GM21619 (cell line): Measurements from ENCODE around the gene KEAP1.
"Not testable (repeated sequence)": the region's sequence is repeated elsewhere in the genome, so short reads cannot be mapped to it uniquely, and the experiment has no call there.

Experiments
- ATAC-seq: cut with Tn5 transposase; IDR thresholded peaks from one replicate; pipeline ENCODE4 v1.9.1; 2021; ENCODE audit not compliant: unreplicated experiment

The KEAP1 gene

DNA sequence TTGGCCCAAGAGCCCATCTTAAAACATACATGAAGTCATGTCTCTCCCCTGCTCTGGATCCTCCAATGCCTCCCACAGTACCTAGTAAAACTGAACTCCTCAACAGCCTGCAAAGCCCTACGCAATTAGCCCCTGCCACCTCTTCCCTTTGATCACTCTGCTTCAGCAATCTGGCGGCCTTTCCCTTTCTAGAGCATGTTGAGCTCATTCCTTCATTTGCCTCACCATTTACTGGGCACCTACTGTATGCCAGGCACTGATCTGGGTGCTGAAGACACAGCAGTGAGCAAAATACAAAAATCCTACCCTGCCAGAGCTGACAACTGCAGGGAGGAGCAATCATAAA, 2.9 kb downstream of the KEAP1 start:
- ATAC-seq = no peak

DNA sequence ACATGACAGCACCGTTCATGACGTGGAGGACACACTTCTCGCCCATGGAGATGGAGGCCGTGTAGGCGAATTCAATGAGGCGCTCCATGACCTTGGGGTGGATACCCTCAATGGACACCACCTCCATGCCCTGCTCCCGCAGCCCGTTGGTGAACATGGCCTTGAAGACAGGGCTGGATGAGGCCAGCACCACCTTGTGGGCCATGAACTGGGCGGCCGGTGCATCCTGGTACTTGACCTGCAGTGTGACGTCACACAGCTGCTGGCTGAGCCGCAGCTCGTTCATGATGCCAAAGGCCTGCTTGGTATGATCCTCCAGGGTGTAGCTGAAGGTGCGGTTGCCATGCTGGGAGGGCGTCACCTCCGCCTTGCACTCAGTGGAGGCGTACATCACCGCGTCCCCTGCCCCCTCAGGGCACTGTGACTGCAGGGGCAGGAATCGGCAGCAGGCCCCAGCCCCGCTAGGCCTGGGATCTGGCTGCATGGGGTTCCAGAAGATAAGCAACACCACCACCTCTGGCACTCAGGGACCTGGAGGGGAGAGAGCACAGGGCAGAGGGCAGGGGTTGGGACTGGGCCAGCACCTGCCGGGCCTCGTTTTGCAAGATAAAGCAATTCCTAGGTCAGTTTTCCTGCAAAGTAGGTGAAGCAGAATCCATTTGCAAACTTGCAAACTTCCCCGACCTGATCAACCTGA, 3.5 kb downstream of the KEAP1 start:
- ATAC-seq = no peak

DNA sequence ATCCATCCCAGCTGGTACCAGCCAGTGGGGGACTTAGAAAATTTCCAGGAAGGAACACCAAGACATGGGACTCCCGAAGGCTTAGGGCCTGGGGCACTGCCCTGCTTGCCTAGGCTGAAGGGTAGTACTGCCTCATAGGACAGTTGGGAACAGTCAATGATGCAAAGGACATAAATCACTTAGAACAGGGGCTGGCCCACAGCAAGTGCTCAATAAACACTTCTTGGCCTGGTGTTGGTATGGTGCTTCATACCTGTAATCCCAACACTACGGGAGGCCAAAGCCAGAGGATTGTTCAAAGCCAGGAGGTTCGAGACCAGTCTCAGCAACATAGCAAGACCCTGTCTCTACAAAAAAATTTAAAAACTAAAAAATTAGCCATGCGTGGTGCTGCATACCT, 5.8 kb downstream of the KEAP1 start:
- no peak for ATAC-seq

DNA sequence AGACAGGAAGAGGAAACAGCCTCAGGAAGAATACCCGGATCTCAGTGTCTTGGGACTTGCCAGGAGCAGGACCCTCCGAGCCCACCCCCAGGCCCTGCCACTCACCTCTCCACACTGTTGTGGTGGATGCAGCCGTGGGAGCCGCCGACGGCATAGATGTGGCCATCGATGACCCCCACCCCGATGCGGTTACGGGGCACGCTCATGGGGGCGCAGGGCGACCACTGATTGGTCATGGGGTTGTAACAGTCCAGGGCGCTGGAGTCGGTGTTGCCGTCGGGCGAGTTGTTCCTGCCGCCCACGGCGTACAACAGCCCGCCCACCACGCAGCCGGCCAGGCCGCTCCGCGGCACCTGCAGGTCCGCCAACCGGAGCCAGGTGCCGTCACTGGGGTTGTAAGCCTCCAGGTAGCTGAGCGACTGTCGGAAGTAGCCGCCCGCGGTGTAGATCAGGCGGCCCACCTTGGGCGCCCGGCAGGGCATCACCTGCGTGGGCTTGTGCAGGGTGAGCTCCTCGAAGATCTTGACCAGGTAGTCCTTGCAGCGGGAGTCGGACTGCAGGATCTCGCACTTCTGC, 11.6 kb downstream of the KEAP1 start:
- ATAC-seq = no peak

DNA sequence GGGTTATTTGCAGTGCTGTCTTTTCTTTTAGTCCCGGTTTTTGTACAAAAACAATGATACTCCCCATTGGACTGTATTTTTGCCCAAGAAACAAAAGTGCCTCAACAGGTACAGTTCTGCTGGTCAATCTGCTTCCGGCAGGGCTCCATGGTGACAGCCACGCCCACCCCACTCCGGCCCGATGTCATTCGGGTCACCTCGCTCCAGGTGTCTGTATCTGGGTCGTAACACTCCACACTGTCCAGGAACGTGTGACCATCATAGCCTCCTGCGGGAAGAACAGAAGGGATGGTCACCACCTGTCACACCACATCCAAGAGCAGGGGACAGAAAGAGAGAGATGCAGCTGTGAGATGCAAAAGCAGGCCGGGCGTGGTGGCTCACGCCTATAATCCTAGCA, 16.6 kb downstream of the KEAP1 start:
- ATAC-seq = no peak

DNA sequence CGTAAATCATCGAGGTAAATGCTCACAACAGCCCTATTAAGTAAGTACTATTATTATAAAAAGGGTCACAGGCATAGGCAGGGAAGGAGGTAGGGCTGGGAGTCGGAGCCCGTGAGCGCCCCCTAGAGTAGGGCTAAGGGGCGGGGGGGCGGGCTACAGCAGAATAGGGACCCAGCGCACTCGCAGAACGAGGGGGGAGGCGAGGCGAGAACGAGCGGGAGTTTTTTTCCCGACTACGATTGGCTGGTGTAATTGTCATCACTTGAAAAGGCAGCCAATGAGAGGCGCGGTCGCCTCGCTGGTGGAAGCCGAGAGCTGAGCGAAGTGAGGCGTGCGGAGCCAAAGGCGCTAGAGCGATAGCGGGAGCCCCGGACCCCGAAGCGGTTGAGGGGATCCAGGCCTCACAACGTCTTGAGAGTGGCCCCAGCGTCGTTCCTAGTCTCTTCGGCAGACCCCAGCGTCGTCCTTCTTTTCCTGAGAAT, 24.2 kb downstream of the KEAP1 start:
- ATAC-seq = no peak

DNA sequence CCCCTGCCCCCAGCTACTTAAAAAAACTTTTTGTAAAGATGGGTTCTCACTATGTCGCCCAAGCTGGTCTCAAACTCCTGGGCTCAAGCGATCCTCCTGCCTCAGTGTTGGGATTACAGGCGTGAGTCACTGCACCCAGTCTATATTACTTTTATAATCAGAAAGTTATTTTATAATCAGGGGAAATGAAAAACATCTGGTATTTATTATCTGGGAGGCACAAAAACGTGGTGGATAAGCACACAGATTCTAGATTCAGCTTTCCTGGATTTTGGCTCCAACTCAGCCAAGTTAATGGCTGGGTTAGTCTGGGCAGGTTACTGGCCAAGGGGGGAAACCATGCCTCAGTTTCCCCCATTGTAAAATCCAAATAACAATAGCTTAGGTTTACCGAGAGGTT, 24.7 kb downstream of the KEAP1 start:
- ATAC-seq = no peak

DNA sequence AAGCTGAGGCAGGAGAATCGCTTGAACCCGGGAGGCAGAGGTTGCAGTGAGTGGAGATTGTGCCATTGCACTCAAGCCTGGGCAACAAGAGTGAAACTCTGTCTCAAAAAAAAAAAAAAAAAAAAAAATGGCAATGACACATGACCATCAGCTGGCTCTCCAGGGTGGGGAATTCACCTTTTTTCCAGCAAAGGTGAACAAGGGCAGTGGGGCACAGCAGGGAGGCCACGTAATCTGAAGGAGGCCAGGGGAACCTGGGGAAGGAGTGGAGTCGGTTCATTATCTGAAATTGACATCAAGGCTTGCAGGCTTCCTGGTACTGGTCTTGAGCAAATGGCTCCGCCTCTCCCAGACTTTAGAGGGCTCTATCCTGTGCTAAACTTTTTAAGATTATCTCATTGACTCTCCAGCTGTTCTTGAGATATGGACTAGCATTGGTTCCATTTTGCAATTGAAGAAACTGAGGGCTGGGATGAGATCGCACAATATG, 28.1 kb downstream of the KEAP1 start:
- no peak for ATAC-seq

DNA sequence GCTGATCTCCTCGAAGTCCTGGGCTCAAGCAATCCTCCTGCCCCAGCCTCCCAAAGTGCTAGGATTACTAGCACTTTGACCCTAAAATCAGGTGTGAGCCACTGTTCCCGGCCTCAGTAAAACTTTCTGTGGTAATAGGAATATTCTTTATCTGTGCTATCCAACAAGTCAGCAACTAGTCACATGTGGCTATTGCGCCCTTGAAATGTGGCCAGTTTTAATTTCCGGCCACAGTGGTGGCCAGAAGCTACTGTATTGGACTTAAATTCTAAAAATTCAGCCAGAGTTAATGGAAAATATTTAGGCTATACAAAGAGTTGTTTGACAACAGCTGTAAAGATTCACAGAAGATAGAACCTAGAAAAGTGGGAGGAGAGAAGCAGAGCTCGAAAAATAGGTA, 30.0 kb downstream of the KEAP1 start:
- ATAC-seq = no peak

DNA sequence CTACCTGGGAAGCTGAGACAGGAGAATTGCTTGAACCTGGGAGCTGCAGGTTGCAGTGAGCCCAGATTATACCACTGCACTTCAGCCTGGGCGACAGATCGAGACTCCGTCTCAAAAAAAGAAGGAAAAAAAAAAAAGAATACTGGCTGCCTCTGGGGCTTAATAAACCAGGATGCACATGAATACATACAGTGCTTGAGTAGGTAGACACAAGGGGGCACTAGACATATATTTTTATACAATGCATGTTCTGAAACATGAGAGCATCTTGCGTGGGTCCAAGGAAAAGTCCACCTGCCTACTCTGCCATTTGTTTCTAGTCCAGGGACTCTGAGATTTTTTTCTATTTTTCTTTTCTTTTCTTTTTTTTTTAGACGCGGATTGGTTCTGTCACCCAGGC, 31.2 kb downstream of the KEAP1 start:
- ATAC-seq = no peak

DNA sequence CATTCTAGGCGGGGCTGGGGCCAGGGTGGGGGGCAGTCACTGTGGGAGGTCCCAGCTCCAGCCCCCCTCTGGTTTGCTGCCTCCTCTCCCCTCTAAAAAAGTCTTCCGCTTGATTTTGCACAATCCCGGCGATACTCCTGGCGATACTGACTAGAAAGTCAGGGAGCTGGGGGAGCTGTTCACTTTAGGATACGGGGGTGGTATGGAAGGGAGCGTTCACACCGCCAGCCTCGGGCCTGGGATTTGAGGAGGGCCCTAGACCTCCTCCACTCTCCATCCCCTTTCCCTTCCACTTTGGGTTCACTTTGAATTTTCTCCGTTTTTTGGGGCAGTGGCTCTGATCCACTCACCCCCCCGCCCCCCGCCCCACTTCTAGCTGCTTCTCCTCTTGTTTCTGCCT, 35.0 kb downstream of the KEAP1 start:
- no peak for ATAC-seq

DNA sequence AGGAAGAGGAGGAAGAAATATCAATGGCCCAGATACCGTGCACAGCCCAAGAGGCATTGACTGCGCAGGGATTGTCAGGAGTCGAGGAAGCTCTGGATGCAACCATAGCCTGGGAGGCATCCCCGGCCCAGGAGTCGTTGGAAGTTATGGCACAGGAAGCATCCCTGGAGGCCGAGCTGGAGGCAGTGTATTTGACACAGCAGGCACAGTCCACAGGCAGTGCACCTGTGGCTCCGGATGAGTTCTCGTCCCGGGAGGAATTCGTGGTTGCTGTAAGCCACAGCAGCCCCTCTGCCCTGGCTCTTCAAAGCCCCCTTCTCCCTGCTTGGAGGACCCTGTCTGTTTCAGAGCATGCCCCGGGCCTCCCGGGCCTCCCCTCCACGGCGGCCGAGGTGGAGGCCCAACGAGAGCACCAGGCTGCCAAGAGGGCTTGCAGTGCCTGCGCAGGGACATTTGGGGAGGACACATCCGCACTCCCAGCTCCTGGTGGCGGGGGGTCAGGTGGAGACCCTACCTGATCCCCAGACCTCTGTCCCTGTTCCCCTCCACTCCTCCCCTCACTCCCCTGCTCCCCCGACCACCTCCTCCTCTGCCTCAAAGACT, 36.0 kb downstream of the KEAP1 start:
- ATAC-seq = no peak

DNA sequence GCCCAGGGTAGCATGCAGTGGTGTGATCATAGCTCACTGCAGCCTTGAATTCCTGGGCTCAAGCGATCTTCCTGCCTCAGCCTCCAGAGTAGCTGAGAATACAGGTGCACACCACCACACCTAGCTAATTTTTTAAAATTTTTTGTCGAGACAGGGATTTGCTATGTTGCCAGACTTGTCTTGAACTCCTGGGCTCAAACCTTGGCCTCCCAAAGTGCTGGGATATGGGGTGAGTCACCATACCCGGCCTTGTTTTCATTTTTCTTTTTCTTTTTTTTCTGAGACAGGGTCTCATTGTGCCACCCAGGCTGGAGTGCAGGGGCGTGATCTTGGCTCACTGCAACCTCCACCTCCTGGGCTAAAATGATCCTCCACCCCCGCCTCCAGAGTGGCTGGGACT, 38.7 kb downstream of the KEAP1 start:
- no peak for ATAC-seq

DNA sequence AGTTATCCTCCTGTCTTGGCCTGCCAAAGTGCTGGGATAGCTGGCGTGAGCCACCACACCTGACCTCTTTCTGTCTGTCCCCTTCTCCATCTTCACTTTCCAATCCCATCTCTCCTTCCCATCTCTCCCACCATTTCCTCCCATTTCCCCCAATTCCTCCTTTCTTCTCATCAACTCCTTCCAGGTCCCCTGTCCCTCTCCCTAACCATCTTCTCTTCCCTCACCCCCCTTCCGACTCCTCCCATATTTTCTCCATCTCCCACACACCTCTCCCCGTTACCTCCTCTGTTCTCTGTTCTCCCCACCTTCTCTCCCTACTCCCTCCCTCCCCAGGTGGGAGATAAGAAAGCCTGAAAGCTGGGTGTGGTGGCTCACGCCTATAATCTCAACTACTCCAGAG, 40.6 kb downstream of the KEAP1 start:
- no peak for ATAC-seq

DNA sequence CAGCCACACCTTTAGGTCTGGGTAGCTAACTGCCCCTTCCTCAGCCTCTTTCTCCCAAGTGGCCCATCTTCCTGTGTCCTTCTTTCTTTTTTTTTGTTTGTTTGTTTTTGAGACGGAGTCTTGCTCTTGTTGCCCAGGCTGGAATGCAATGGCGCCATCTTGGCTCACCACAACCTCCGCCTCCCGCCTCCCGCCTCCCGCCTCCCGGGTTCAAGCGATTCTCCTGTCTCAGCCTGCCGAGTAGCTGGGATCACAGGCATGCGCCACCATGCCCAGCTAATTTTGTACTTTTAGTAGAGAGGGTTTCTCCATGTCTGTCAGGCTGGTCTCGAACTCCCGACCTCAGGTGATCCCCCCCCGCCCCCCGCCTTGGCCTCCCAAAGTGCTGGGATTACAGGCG, 41.1 kb downstream of the KEAP1 start:
- not testable (repeated sequence) for ATAC-seq

DNA sequence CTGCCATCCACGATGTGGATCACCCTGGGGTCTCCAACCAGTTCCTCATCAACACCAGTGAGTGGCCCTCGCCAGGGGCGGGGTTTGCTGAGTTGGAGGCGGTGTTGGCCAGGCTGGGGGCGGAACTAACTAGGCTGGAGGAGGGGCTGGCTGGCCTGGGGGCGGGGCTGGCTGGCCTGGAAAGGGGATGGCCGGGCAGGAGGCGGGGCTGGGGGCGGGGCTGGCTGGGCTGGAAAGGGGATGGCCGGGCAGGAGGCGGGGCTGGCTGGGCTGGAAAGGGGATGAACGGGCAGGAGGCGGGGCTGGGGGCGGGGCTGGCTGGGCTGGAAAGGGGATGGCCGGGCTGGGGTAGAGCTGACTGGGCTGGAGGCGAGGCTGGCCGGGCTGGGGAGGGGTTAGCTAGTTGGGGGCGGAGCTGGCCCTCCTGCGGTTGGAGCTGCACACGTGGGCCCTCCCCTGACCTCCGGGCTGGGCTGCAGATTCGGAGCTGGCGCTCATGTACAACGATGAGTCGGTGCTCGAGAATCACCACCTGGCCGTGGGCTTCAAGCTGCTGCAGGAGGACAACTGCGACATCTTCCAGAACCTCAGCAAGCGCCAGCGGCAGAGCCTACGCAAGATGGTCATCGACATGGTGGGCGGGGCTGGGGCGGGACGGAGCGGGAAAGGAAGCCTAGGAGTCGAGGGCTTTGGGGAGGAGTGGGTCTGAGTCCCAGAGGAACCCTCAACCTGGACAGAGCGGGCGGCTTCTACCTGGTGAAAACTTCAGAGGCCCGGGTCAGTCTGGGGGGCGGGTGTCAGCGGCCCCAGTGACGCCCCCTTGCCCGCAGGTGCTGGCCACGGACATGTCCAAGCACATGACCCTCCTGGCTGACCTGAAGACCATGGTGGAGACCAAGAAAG, 41.9 kb downstream of the KEAP1 start:
- peak; percentile 83 for ATAC-seq

DNA sequence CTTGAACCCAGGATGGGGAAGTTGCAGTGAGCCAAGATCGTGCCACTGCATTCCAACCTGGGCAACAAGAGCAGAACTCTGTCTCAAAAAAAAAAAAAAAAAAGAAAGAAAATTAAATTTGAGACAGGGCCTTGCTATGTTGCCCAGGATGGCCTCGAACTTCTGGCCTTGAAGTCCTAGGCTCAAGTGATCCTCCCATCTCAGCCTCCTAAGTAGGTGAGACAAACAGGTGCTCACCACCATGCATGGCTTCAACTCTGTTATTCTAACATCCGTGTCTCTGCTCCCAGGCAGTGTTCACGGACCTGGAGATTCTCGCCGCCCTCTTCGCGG, 42.5 kb downstream of the KEAP1 start:
- no peak for ATAC-seq

DNA sequence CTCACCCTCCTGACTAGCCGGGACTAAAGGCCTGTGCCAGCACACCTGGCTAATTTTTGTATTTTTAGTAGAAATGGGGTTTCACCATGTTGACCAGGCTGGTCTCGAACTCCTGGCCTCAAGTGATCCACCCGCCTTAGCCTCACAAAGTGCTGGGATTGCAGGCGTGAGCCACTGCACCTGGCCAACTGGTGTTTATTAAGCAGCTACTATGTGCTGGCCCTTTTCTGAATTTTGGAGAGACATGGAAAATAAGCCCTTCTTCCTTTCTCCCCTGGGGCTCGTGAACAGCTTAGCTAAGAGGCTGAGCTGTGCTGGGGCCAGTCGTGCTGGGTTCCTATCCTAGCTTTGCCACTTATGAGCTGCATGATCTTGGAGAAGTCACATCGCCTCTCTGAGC, 44.4 kb downstream of the KEAP1 start:
- not testable (repeated sequence) for ATAC-seq

DNA sequence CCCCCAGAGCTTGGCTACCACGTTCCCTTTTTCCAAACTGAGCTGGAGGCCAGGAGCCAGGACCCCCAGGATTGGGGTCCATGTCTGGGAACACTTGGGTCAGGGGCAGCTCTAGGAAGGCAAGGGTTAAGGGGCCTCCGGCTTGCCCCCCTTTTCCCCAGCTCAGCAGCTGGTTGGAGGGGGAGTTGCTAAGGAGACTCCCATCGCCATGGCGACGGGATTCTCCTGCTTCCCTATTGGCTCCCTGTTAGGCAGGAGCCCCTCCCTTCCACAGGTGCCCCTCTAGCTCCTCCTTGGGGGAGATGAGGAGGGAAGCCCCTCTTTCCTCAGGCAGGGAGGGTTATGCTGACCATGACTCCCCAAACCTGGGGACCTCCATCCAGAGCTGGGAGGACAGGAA, 48.9 kb downstream of the KEAP1 start:
- no peak for ATAC-seq

DNA sequence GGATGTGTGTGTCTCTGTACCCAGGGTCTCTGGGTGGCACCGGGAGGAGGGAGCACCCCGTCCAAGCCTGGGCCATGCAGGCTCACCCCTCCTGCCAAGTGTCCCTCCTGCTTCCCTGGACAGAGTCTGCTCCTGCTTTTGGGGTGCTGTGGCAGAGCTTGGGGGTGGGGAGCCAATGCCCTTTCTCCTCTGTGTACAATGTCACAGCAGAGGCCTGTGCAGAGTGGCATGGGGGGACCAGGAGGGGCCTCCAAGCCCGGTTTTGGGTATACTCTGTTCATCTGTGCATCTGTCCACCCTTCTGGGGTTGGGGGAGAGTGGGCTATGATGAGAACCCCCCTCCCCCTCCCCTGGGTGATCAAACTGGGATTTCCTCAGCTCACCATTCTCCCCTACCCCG, 49.3 kb downstream of the KEAP1 start:
- no peak for ATAC-seq

DNA sequence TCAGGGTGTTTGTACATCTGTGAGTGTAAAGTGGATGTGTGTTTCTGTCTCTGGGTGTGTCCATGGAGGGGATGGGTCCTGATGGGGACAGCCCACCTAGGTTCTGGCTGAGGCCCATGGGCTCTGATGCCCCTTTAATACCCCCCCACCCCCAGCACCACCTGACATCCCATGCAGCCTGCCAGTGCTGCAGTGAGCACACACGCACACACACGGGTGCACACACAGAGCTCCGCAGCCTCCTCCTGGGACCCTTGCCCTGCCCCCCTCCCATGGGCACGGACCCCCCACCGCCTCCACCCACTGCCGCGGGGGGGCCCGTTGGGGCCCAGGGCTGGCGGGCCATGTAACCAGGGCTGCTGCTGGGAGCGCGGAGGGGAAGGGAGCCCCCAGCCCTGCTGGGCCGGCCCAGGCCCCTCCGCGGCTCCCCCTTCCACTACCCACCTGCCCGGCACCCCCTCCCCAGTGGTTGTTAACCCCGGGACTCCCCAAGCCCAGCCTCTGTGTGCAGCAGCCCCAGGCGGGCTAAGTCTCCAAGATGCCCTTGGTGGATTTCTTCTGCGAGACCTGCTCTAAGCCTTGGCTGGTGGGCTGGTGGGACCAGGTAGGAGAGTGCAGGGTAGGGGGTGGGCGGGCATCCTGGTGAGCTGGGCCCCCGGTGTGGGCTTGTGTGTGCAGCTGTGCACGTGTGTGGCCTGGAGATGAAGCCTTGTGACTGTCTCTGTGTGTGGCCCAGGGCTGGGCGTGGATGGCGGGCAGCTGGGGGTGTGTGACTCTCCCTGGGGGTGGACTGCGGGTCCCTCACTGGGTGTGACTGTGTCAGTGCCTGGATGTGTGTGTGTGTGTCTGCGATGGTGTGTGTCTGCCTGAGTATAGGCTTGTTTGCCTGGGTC, 50.2 kb downstream of the KEAP1 start:
- no peak for ATAC-seq
